Endothelial cell of hepatic sinusoid (primary cell): Measurements from ENCODE around the gene CUTA.

Experiments
- in situ Hi-C: cut with HindIII; loops from 2 replicates; pipeline ENCODE4 v1.10.0; 2017; ENCODE audit warnings: low sequenced_read_pairs

The CUTA gene

GRCh38 chr6:33425668-33426577, 8.0 kb upstream of the CUTA start:
- in situ Hi-C loops: no loop called here

- in situ Hi-C loops: no loop called here
These were observed 7.2 kb upstream of the CUTA start for GRCh38 chr6:33424855-33425667.

DNA sequence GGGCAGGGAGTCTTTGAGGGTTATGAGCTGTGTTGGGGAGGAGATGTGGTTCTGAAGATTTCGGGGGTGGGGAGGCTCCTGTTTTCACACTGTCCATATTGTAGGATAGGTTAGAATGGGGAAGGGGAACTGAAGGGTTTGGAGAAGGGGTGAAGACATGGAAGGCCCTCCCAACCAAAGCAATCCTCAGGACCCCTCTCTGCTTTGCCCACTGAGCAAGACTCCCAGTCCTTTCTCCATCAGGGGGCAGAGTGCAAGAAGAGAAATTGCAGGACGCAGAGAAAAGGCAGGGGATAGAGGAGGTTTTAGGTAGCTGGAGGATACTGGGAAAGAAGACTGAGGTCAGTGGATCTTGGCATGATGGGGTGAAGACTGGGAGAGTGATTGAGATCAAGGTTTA, 5.9 kb upstream of the CUTA start:
- in situ Hi-C loops: no loop called here

GRCh38 chr6:33421344-33421643, 3.4 kb upstream of the CUTA start:
- in situ Hi-C loops: no loop called here

DNA sequence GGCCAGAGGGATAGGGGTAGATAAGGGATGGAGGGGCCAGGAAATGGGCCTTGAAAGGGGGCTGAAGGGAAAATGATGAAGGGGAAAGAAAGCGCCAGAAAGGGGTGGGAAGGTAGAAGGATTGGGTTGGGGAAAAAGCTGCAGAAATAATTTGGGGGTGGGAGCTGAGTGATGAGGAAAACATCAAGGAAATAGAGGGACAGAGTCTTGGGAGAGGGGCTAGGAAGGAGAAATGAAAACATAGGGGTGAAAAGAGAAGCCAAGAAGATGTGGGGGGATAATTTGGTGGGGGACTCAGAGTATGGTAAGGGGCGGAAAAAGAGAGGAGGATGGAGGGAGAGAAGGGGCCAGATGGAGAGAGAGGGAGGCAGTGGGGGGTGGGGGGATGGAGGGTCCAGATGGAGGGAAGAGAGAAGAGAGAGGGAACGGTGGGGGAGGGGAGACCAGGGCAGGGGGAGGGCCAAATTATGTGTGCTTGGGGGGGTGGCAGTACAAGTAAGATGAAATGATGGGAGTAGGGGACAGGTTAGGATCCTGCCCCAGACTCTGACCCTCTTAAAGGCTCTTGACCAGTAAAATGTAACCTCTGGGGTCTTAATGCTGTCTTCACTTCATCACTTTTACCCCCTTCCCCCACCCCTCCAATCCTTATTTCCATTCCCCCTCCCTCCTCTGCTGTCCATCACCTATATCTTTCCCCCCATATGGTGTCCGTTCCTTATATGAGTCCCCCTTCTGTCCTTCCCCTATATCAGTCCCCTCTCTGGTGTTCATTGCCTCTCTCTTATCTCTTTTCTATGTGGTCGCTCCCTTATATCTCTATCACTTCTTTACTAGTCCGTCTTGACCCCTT, 2.8 kb upstream of the CUTA start:
- in situ Hi-C loops: no loop called here

GRCh38 chr6:33419580-33420490, 1.9 kb upstream of the CUTA start, which contains the start of gene SYNGAP1:
Gene SYNGAP1 (plus strand): TSS chr6:33420065. CDS start chr6:33420265, 200 bp downstream.
- in situ Hi-C loops: no loop called here

DNA sequence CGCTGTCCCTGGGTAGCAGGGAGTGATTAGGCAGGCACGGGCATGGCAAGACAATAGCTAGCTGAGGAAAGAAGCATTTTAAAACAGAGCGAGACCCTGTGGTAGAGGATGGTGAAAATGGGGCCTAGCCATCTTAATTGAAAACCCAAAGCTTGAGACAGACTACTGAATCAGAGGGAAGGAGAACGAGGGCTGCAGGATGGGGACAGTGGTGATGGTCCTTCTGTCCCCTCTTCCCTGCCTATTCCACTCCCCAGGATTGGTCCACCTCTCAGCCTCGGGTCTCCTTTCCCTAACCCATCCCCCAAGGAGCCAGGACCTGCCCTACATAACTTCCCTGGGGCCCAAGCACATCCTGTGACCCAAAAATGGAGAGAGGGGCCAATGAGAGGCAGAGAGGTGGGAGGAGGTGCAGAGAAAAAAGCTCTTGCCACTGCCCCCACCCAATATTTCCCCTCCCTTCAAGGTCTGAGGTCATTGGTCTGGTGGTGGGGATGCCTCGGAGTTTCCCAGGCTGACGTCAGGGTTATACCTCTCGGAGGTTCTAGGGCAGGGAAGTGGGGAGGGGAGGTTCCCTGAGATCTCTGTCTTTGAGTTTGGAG, 884 bp upstream of the CUTA start:
- in situ Hi-C loops: no loop called here

DNA sequence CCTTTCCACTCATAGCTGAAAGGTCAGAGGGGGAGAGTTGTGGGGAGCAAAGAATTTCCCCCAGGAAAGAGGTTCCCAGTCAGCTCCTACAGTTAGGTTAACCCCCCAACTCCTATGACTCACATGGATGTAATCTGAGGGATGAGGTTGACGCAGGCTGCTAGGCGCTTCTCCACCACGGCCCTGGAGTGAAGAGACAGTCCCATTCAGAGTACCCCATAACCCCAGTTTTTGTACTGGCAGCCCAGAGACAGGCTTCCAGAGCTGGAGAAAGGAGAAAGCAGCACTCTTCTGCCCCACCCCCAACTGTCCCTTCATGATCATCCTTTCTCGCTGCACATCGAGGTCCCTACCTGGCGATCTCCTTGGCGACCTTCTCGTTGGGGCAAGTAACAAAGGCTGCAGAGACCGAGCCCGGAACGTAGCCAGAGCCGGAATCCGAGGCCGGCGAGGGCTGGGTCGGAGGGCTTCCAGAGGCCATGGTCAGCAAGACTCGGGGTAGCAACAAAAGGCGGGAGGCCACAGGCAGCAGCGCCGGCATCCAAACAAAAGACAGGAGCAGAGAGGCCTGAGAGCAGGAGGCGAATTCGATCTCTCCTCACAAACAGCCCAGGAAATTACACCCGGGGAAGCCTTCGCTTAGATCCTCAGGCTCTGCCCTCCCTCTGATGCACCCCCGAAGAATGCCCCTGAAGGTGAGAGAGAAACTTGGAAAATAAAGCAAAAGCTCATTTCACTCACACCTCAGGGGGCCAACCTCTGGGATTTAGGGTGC, 592 bp downstream of the CUTA start:
- in situ Hi-C loops: no loop called here

DNA sequence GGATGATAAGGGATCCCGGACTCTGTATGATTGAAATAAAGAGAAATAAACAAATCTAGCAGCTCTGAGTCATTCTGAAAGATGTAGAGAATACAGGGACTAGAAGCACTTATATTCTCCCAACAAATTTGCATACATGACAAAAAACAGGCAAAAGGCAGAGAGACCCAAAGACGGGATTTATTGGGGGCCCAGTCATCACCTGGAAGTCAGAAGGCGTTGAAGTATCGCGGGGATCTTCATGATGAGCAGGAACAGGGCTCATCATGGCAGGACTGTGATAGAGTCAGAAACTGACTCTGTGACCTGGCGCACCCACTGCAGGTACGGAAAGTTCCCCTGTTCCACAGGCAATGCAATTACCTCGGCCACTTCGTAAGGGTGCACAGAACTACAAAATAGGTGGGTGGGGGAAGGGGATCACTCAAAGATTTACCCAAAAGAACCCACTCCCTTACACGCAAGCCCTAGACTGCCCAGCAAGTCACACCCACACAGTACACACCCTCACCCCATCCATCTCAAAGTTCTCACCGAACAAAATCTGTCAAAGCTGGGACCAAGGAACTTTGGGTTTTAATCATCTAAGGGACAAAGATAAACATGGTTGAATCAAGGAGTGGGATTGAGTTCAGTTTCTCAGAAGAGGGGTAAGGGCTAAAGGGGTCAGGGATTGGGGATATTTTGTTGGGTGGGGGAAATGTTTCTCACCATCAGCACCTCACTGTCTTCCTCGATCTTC, 1.4 kb downstream of the CUTA start:
- in situ Hi-C loops: no loop called here

DNA sequence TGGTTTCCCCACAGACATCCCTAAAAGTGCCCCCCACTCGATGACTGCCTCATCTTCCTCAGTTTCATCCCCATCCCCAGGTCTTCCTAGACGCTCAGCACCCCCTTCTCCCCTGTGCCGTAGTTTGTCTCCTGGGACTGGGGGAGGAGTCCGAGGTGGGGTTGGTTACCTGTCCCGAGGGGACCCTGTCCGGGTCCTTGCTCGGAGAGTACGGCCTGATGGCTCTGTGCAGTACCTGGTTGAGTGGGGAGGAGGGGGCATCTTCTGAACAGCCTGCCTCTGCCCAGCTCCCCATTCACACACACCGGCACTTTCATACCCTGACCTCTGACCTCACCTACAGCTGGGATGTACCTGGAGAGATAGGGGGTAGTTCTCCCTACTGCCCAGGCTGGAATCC, 2.1 kb downstream of the CUTA start:
- in situ Hi-C loops: no loop called here

DNA sequence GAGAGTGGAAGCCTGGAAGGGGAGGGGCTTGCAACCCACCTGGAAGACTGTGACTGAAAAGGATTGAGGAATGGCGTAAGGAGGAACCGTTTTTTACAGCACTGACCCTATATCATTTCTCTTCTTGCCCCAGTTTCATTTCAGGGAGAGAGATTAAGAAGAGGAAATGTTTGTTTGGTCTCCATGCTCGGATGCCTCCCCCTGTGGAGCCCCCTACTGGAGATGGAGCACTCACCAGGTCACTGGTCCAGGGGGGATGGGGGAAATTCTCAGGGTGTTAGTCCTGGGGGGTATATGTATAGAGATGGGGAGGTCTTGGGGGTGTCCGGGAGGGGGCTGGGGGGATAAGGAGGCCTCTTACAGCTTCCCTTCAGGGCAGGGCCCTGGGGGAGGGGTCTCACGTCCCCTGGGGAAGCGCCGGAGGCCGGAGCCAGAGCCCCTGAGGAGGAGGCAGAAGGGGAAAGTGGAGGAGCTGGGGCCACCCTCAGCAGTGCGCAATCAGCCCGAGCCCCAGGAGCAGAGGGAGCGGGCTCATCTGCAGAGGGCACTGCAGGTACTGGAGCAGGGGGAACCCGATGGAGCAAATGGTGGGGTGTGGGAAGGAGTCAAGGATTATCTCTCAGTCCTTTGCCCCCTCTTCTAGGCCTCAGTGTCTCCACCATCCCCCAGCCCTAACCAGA, 3.2 kb downstream of the CUTA start:
- in situ Hi-C loops: no loop called here

GRCh38 chr6:33413241-33414120, 4.4 kb downstream of the CUTA start:
- in situ Hi-C loops: no loop called here

- in situ Hi-C loops: no loop called here
These were observed 5.5 kb downstream of the CUTA start for GRCh38 chr6:33412140-33413009.

GRCh38 chr6:33411632-33412005, 6.3 kb downstream of the CUTA start:
- in situ Hi-C loops: no loop called here

GRCh38 chr6:33410711-33411631, 6.9 kb downstream of the CUTA start, which contains the start of gene PHF1:
Gene PHF1 (plus strand): TSS chr6:33411014. CDS start chr6:33412264, 1,250 bp downstream.
- in situ Hi-C loops: no loop called here
